ENCODE measurements around the gene CAMLG. TPM values are rescaled to one million over a fixed set of nuclear protein-coding genes. Genes with fewer than 3 reads are reported as not detected.
"Not testable (repeated sequence)": the region's sequence is repeated elsewhere in the genome, so short reads cannot be mapped to it uniquely, and the experiment has no call there.

The CAMLG gene
- 35.7 and 37.6 TPM in 2 replicates for polyA plus RNA-seq (2013)

GRCh38 chr5:134738133-134738962 lies at the start of gene CAMLG:
Gene CAMLG, plus strand, starts transcription at chr5:134738548. Its CDS starts 73 bp downstream, at chr5:134738621.
- Histone ChIP-seq H4K91ac (ENCODE audit: low read depth, low read length) (peak within 1 kb of the TSS; percentile 46), H3K79me1 (ENCODE audit: low read length) (peaks cover 5% of the 10 kb centered on the region), H3K4ac (ENCODE audit: low read depth, low read length) (peak within 1 kb of the TSS; percentile 57), H2BK12ac (ENCODE audit: low read length) (no peak within 1 kb of the TSS), H2BK5ac (ENCODE audit: low read depth, low read length, poor library complexity) (peak within 1 kb of the TSS; percentile 41), H3K9me3 (ENCODE audit: insufficient read depth, low read depth, low read length) (no peaks in the 10 kb centered on the region), H3K36me3 (ENCODE audit: control insufficient read depth in 1 of 2, insufficient read depth in 2 of 2, low read length in 2 of 2) (peaks cover 5% of the 10 kb centered on the region in 2 experiments), H3K23ac (ENCODE audit: low read length) (no peak within 1 kb of the TSS), H4K12ac (ENCODE audit: low read depth, low read length) (peak within 1 kb of the TSS; percentile 72), H3K18ac (ENCODE audit: low read length) (peak within 1 kb of the TSS; percentile 85), H2BK120ac (ENCODE audit: insufficient read depth, low read length, poor library complexity) (peak within 1 kb of the TSS; percentile 48), H3K4me2 (ENCODE audit: low read length) (peak within 1 kb of the TSS; percentile 82), H3K4me3 (ENCODE audit: low read depth, low read length) (peak within 1 kb of the TSS; percentile 87), H3K27ac (ENCODE audit: low read depth, low read length) (peak within 1 kb of the TSS; percentile 16), H3K9ac (ENCODE audit: low read length) (peak within 1 kb of the TSS; percentile 77), H3K4me1 (ENCODE audit: control insufficient read depth in 1 of 2, insufficient read depth in 2 of 2, low read length in 2 of 2) (peaks cover 0 to 4% of the 10 kb centered on the region in 2 experiments), H3K79me2 (ENCODE audit: control insufficient read depth, insufficient read depth, low read length, poor library complexity) (peaks cover 5% of the 10 kb centered on the region), H4K8ac (ENCODE audit: low read depth, low read length) (peak within 1 kb of the TSS; percentile 94), H3K27me3 (ENCODE audit: insufficient read depth, low read length) (no peaks in the 10 kb centered on the region), H3K14ac (ENCODE audit: low read length) (peak within 1 kb of the TSS; percentile 52), H2AK5ac (ENCODE audit: low read length) (peak within 1 kb of the TSS; percentile 11), H2AFZ (ENCODE audit: insufficient read depth, low read length, poor library complexity) (peak within 1 kb of the TSS; percentile 89)
- DNase-seq: peak; percentile 99 to 100
- WGBS (ENCODE audit: extremely low coverage, insufficient coverage, insufficient read length): no CpG with 5 or more reads among the region's 66 CpGs

GRCh38 chr5:134690144-134690543 lies 48.2 kb upstream of the CAMLG start:
- not testable (repeated sequence) for H3K79me1 ChIP-seq (ENCODE audit: low read length); H3K4me1 ChIP-seq (ENCODE audit: control insufficient read depth in 1 of 2, insufficient read depth in 2 of 2, low read length in 2 of 2); H3K14ac ChIP-seq (ENCODE audit: low read length); H2AFZ ChIP-seq (ENCODE audit: insufficient read depth, low read length, poor library complexity); H2BK120ac ChIP-seq (ENCODE audit: insufficient read depth, low read length, poor library complexity); H3K18ac ChIP-seq (ENCODE audit: low read length); H4K12ac ChIP-seq (ENCODE audit: low read depth, low read length); H3K4me3 ChIP-seq (ENCODE audit: low read depth, low read length); H3K27me3 ChIP-seq (ENCODE audit: insufficient read depth, low read length); H3K4me2 ChIP-seq (ENCODE audit: low read length); H3K27ac ChIP-seq (ENCODE audit: low read depth, low read length); H2BK5ac ChIP-seq (ENCODE audit: low read depth, low read length, poor library complexity); H3K9me3 ChIP-seq (ENCODE audit: insufficient read depth, low read depth, low read length); H3K4ac ChIP-seq (ENCODE audit: low read depth, low read length); H3K9ac ChIP-seq (ENCODE audit: low read length); H2BK12ac ChIP-seq (ENCODE audit: low read length); H3K79me2 ChIP-seq (ENCODE audit: control insufficient read depth, insufficient read depth, low read length, poor library complexity); H3K23ac ChIP-seq (ENCODE audit: low read length); H4K8ac ChIP-seq (ENCODE audit: low read depth, low read length); H2AK5ac ChIP-seq (ENCODE audit: low read length); H4K91ac ChIP-seq (ENCODE audit: low read depth, low read length)
- H3K36me3 ChIP-seq (ENCODE audit: control insufficient read depth in 1 of 2, insufficient read depth in 2 of 2, low read length in 2 of 2): peaks cover 41 to 43% of the 10 kb centered on the region in 2 experiments
- no CpG with 5 or more reads among the region's 8 CpGs for WGBS (ENCODE audit: extremely low coverage, insufficient coverage, insufficient read length)
- DNase-seq: peak; percentile 30 to 39

GRCh38 chr5:134692722-134693121 lies 45.6 kb upstream of the CAMLG start:
- H3K27ac ChIP-seq (ENCODE audit: low read depth, low read length): no peak overlapping the region
- no peak overlapping the region for H2BK12ac ChIP-seq (ENCODE audit: low read length)
- no peak overlapping the region for H3K4ac ChIP-seq (ENCODE audit: low read depth, low read length)
- H3K14ac ChIP-seq (ENCODE audit: low read length): no peak overlapping the region
- no peak overlapping the region for H2BK120ac ChIP-seq (ENCODE audit: insufficient read depth, low read length, poor library complexity)
- no peak overlapping the region for H3K18ac ChIP-seq (ENCODE audit: low read length)
- H3K36me3 ChIP-seq (ENCODE audit: control insufficient read depth in 1 of 2, insufficient read depth in 2 of 2, low read length in 2 of 2): peaks cover 39 to 44% of the 10 kb centered on the region in 2 experiments
- no peak overlapping the region for H2AFZ ChIP-seq (ENCODE audit: insufficient read depth, low read length, poor library complexity)
- no peak overlapping the region for H3K4me3 ChIP-seq (ENCODE audit: low read depth, low read length)
- no peak overlapping the region for H2BK5ac ChIP-seq (ENCODE audit: low read depth, low read length, poor library complexity)
- H3K9me3 ChIP-seq (ENCODE audit: insufficient read depth, low read depth, low read length): no peaks in the 10 kb centered on the region
- H3K4me1 ChIP-seq (ENCODE audit: control insufficient read depth in 1 of 2, insufficient read depth in 2 of 2, low read length in 2 of 2): no peaks in the 10 kb centered on the region
- H3K9ac ChIP-seq (ENCODE audit: low read length): no peak overlapping the region
- H4K12ac ChIP-seq (ENCODE audit: low read depth, low read length): no peak overlapping the region
- H4K8ac ChIP-seq (ENCODE audit: low read depth, low read length): no peak overlapping the region
- no peaks in the 10 kb centered on the region for H3K27me3 ChIP-seq (ENCODE audit: insufficient read depth, low read length)
- DNase-seq: no peak
- no peak overlapping the region for H4K91ac ChIP-seq (ENCODE audit: low read depth, low read length)
- no peaks in the 10 kb centered on the region for H3K79me1 ChIP-seq (ENCODE audit: low read length)
- H3K4me2 ChIP-seq (ENCODE audit: low read length): no peak overlapping the region
- no peak overlapping the region for H2AK5ac ChIP-seq (ENCODE audit: low read length)
- H3K79me2 ChIP-seq (ENCODE audit: control insufficient read depth, insufficient read depth, low read length, poor library complexity): no peaks in the 10 kb centered on the region
- H3K23ac ChIP-seq (ENCODE audit: low read length): no peak overlapping the region

- Histone ChIP-seq H4K8ac (ENCODE audit: low read depth, low read length) (no peak overlapping the region), H4K12ac (ENCODE audit: low read depth, low read length) (no peak overlapping the region), H3K4me2 (ENCODE audit: low read length) (no peak overlapping the region), H3K23ac (ENCODE audit: low read length) (no peak overlapping the region), H3K79me1 (ENCODE audit: low read length) (no peaks in the 10 kb centered on the region), H2BK5ac (ENCODE audit: low read depth, low read length, poor library complexity) (no peak overlapping the region), H3K18ac (ENCODE audit: low read length) (no peak overlapping the region), H3K14ac (ENCODE audit: low read length) (no peak overlapping the region), H3K27me3 (ENCODE audit: insufficient read depth, low read length) (no peaks in the 10 kb centered on the region), H3K36me3 (ENCODE audit: control insufficient read depth in 1 of 2, insufficient read depth in 2 of 2, low read length in 2 of 2) (peaks cover 42 to 48% of the 10 kb centered on the region in 2 experiments), H3K4me1 (ENCODE audit: control insufficient read depth in 1 of 2, insufficient read depth in 2 of 2, low read length in 2 of 2) (no peaks in the 10 kb centered on the region), H2BK12ac (ENCODE audit: low read length) (no peak overlapping the region), H3K4ac (ENCODE audit: low read depth, low read length) (no peak overlapping the region), H2AFZ (ENCODE audit: insufficient read depth, low read length, poor library complexity) (no peak overlapping the region), H2AK5ac (ENCODE audit: low read length) (no peak overlapping the region), H3K79me2 (ENCODE audit: control insufficient read depth, insufficient read depth, low read length, poor library complexity) (no peaks in the 10 kb centered on the region), H3K4me3 (ENCODE audit: low read depth, low read length) (no peak overlapping the region), H3K27ac (ENCODE audit: low read depth, low read length) (no peak overlapping the region), H2BK120ac (ENCODE audit: insufficient read depth, low read length, poor library complexity) (no peak overlapping the region), H4K91ac (ENCODE audit: low read depth, low read length) (no peak overlapping the region), H3K9ac (ENCODE audit: low read length) (no peak overlapping the region), H3K9me3 (ENCODE audit: insufficient read depth, low read depth, low read length) (no peaks in the 10 kb centered on the region)
- DNase-seq: no peak
- no CpG with 5 or more reads among the region's 1 CpG for WGBS (ENCODE audit: extremely low coverage, insufficient coverage, insufficient read length)
These were observed 30.0 kb upstream of the CAMLG start for GRCh38 chr5:134708301-134708700.
